Left lung (tissue), 10 donors: ENCODE data around the gene SYT14. TPM values are rescaled to one million over a fixed set of nuclear protein-coding genes. Genes with fewer than 3 reads are reported as not detected.
"Not testable (repeated sequence)": the region's sequence is repeated elsewhere in the genome, so short reads cannot be mapped to it uniquely, and the experiment has no call there.

Experiments
- ATAC-seq: fragments of 200-7000 bp; cut with Tn5 transposase; one replicate; pipeline ENCODE4 v1.9.1; 2020; ENCODE audit warnings: moderate library complexity
- DNase-seq, 4 donors: peaks; one replicate each; pipeline ENCODE4 v3.0.0-alpha.2; 2013 to 2020
- H3K27ac ChIP-seq, 2 donors: fragments of 200-600 bp; sonication (generic) in 1 of 2; one replicate each; pipeline versions ENCODE4 v1.5.0 to v1.8.0; 2020 to 2021
- H3K27me3 ChIP-seq, 2 donors: fragments of 200-600 bp; sonication (generic) in 1 of 2; one replicate each; pipeline versions ENCODE4 v1.5.0 to v1.8.0; 2020 to 2021
- H3K36me3 ChIP-seq, 2 donors: fragments of 200-600 bp; sonication (generic) in 1 of 2; one replicate each; pipeline versions ENCODE4 v1.5.0 to v1.8.0; 2020 to 2021
- H3K4me1 ChIP-seq, 2 donors: fragments of 200-600 bp; one replicate each; pipeline ENCODE4 v1.8.0; 2021
- H3K4me3 ChIP-seq, 2 donors: fragments of 200-600 bp; sonication (generic) in 1 of 2; one replicate each; pipeline versions ENCODE4 v1.5.0 to v1.8.0; 2020 to 2021; ENCODE audit warnings: mild to moderate bottlenecking in 1 of 2
- H3K9me3 ChIP-seq, 2 donors: fragments of 200-600 bp; sonication (generic) in 1 of 2; one replicate each; pipeline versions ENCODE4 v1.5.0 to v1.8.0; 2020 to 2021
- intact Hi-C, 2 donors: fragments of 100-400 bp; cut with DNase I; formaldehyde crosslinking; loops; one replicate each; pipeline versions ENCODE4 v1.11.2 to v1.14.2; 2022
- polyA plus RNA-seq, 6 donors: library from polyadenylated mRNA; unstranded; fragments of 120-200 nt; gene quantifications; one replicate each; pipeline ENCODE4 v1.2.1, GENCODE V29; 2013; ENCODE audit not compliant: insufficient read length in 6 of 6
- total RNA-seq, 2 donors: library from RNA; stranded (reverse); fragmentation: NEBNext Ultra II Directional; extraction: Animal tissue kit (Norgen Biotek cat#: 25700); gene quantifications; one replicate each; pipeline ENCODE4 v1.2.1, GENCODE V29; 2021
- TF ChIP-seq, protein P1 (sequence below), 2 donors: fragments of 200-600 bp; sonication (generic) in 1 of 2; IDR thresholded peaks; one replicate each; pipeline versions ENCODE4 v1.5.0 to v1.8.0; 2021; ENCODE audit warnings: antibody characterized with exemption in 2 of 2
- donor health status: DM: no; HTN: yes; CAD: no.
- donor health status: DM: no; HTN: no; CAD: no.

SYT14 gene
- total and polyA plus RNA-seq, 8 donors = 0.16 to 1.1 (median 0.34) TPM; not detected in 1

DNA sequence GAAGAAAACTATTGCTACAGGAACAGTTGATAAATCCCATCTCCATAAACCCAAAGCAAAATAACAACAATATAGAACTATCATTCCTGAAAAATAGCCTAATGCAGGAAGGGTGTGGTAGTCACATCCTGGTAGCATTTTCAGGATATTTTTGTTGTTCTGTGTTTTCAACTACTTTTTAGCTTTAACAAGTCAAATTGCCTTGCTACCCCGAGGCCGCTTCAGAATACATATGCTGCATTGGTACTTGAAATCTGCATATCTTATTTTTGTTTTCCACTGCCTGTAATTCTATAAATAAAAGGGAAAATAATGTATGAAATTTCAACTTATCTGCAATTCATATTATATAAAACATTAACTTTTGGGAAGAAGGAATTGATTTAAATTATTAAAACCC lies 36.8 kb upstream of the SYT14 start:
- no peaks in the 10 kb centered on the region for H3K36me3 ChIP-seq
- ATAC-seq = no peak
- no peak overlapping the region for H3K27ac ChIP-seq
- no peaks in the 10 kb centered on the region for H3K4me1 ChIP-seq
- no peak overlapping the region for H3K4me3 ChIP-seq
- H3K9me3 ChIP-seq = no peaks in the 10 kb centered on the region
- no peak for DNase-seq
- TF ChIP-seq, protein P1, sequence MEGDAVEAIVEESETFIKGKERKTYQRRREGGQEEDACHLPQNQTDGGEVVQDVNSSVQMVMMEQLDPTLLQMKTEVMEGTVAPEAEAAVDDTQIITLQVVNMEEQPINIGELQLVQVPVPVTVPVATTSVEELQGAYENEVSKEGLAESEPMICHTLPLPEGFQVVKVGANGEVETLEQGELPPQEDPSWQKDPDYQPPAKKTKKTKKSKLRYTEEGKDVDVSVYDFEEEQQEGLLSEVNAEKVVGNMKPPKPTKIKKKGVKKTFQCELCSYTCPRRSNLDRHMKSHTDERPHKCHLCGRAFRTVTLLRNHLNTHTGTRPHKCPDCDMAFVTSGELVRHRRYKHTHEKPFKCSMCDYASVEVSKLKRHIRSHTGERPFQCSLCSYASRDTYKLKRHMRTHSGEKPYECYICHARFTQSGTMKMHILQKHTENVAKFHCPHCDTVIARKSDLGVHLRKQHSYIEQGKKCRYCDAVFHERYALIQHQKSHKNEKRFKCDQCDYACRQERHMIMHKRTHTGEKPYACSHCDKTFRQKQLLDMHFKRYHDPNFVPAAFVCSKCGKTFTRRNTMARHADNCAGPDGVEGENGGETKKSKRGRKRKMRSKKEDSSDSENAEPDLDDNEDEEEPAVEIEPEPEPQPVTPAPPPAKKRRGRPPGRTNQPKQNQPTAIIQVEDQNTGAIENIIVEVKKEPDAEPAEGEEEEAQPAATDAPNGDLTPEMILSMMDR (IDR thresholded peaks at IDR 0.05) = no peak
- intact Hi-C loops = no loop called here
- H3K27me3 ChIP-seq = no peaks in the 10 kb centered on the region

DNA sequence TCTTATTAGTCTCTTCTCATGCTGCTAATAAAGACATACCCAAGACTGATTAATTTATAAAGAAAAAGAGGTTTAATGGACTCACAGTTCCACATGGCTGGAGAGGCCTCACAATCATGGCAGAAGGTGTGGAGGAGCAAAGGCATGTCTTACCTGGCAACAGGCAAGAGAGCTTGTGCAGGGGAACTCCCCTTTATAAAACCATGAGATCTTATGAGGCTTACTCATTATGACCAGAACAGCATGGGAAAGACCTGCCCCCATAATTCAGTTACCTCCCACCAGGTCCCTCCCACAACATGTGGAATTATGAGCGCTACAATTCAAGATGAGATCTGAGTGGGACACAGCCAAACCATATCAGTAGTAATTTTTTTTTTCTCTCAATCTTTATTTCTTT lies 33.2 kb upstream of the SYT14 start:
- H3K27me3 ChIP-seq, DNase-seq, H3K9me3 ChIP-seq, intact Hi-C loops, ATAC-seq, H3K4me3 ChIP-seq, H3K27ac ChIP-seq, H3K4me1 ChIP-seq, H3K36me3 ChIP-seq: not testable (repeated sequence)

DNA sequence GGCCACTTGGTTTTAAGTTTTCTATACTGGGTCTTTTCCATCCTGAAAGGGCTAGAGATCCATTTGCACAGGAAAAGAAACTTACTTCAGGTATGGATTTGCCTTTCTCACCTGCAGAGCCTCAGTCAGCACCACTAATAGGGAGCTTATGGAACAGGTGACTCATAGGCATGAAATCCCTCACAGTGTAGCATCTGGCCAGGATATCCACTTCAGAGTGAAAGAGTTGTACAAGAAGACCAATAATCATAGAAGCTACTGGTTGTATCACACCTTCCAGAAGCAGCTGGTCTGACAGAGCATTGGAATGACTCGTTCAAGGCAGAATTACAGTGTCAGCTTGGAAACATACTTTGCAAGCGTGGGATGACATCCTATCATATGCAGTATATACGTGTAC lies 26.3 kb upstream of the SYT14 start:
- no peak for ATAC-seq

DNA sequence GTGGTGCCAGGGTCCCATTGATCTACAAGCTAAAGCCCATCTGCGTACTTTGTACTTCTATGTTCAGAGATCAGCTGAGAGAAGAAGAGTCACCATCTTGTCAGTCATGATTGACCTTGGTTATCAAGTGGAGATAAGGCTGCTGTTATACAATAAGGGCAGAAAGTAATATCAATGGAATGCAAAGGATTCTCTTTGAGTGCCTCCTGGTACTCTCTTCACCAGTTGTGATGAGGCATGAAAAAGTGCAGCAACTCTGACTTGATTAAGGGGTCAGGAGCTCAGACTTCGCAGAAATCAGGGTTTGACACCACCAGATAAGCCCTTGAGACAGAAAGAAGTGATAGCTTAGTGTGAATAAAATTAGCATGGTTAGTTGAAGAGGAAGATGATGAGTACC lies 25.7 kb upstream of the SYT14 start:
- H3K27me3 ChIP-seq = no peaks in the 10 kb centered on the region
- ATAC-seq = no peak
- H3K36me3 ChIP-seq = no peaks in the 10 kb centered on the region
- no peak overlapping the region for H3K4me3 ChIP-seq
- H3K4me1 ChIP-seq = no peaks in the 10 kb centered on the region
- H3K27ac ChIP-seq = no peak overlapping the region
- peaks cover 0 to 9% of the 10 kb centered on the region in 2 donors for H3K9me3 ChIP-seq
- DNase-seq = no peak
- intact Hi-C loops = no loop called here
- TF ChIP-seq, protein P1 (IDR thresholded peaks at IDR 0.05) = no peak

More for the DNA sequence above, 26.3 kb upstream of the SYT14 start:
- intact Hi-C loops = no loop called here
- H3K4me3 ChIP-seq = no peak overlapping the region
- H3K9me3 ChIP-seq = peaks cover 0 to 9% of the 10 kb centered on the region in 2 donors
- H3K27ac ChIP-seq = no peak overlapping the region
- TF ChIP-seq, protein P1 (IDR thresholded peaks at IDR 0.05) = no peak
- H3K27me3 ChIP-seq = no peaks in the 10 kb centered on the region
- no peaks in the 10 kb centered on the region for H3K4me1 ChIP-seq
- no peaks in the 10 kb centered on the region for H3K36me3 ChIP-seq
- no peak for DNase-seq

DNA sequence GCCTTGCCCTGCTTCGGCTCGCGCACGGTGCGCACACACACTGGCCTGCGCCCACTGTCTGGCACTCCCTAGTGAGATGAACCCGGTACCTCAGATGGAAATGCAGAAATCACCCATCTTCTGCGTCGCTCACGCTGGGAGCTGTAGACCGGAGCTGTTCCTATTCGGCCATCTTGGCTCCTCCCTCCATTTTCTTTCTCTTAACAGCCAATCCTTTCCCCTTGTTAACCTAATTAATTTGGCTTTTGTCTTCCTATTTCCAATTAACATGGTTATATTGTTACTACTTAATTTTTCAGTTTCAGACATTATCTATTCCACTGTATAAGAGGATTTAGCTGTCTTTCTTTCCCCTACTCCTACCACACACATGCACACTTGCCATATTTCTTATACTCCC lies 18.4 kb upstream of the SYT14 start:
- not testable (repeated sequence) for H3K36me3 ChIP-seq, DNase-seq, H3K27ac ChIP-seq

DNA sequence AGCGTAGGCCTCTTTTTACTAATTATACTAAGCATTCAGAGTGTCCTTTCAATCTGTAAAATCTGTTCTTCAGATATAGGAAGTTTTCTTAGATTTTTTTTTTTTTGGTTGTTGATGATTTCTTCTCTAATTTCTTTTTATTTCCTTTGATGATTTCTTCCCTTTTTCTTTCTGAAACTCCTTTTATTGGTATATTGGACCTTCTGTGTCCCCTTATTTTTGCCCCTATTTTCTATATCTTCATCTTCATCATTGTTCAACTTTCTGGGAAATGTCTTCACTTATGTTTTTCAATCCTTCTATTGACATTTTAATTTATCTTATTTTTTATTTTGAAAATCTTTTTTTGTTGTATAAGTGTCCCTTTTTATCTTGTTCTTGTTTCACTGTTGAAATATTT lies 17.2 kb upstream of the SYT14 start:
- Histone ChIP-seq H3K9me3 (no peaks in the 10 kb centered on the region), H3K27me3 (peaks cover 0 to 3% of the 10 kb centered on the region in 2 donors), H3K4me3 (no peak overlapping the region), H3K27ac (no peak overlapping the region), H3K4me1 (no peaks in the 10 kb centered on the region), H3K36me3 (no peaks in the 10 kb centered on the region)
- TF ChIP-seq, protein P1 (IDR thresholded peaks at IDR 0.05) = no peak
- intact Hi-C loops = no loop called here
- no peak for ATAC-seq
- no peak for DNase-seq

More for the DNA sequence above, 18.4 kb upstream of the SYT14 start:
- ATAC-seq, intact Hi-C loops, H3K4me3 ChIP-seq, H3K4me1 ChIP-seq, H3K9me3 ChIP-seq, H3K27me3 ChIP-seq: not testable (repeated sequence)
